LNCaP clone FGC (cell line): Measurements from ENCODE around the gene TMEM232.

ENCODE experiments used
- DNase-seq: peaks from one replicate; pipeline ENCODE4 v3.0.0-alpha.2; 2011; ENCODE audit warnings: low read depth
- H3K4me3 ChIP-seq: 2 replicates; pipeline ENCODE4 v1.5.1; 2011; ENCODE audit warnings: mild to moderate bottlenecking, low read depth, low read length, control low read depth
- CTCF ChIP-seq: IDR thresholded peaks from 2 replicates; pipeline ENCODE4 v1.5.1; 2012; ENCODE audit warnings: mild to moderate bottlenecking; ENCODE audit not compliant: control insufficient read depth, insufficient read depth; ENCODE audit errors: extremely low read depth

Gene TMEM232

GRCh38 chr5:110525762-110526161 lies 200.7 kb downstream of the TMEM232 start:
- no peak overlapping the region for H3K4me3 ChIP-seq
- no peak for TF ChIP-seq CTCF
- DNase-seq: no peak

- DNase-seq: no peak
- TF ChIP-seq CTCF: no peak
- H3K4me3 ChIP-seq: no peak overlapping the region
Measured at GRCh38 chr5:110517396-110517795, 209.1 kb downstream of the TMEM232 start.

GRCh38 chr5:110514030-110514429 lies 212.4 kb downstream of the TMEM232 start:
- H3K4me3 ChIP-seq: no peak overlapping the region
- no peak for TF ChIP-seq CTCF
- DNase-seq: no peak

GRCh38 chr5:110512266-110512665 lies 214.2 kb downstream of the TMEM232 start:
- H3K4me3 ChIP-seq: no peak overlapping the region
- TF ChIP-seq CTCF: no peak
- DNase-seq: no peak

GRCh38 chr5:110510146-110510545 lies 216.3 kb downstream of the TMEM232 start:
- no peak for DNase-seq
- no peak for TF ChIP-seq CTCF
- no peak overlapping the region for H3K4me3 ChIP-seq

- no peak overlapping the region for H3K4me3 ChIP-seq
- no peak for TF ChIP-seq CTCF
- no peak for DNase-seq
Measured at GRCh38 chr5:110507972-110508371, 218.5 kb downstream of the TMEM232 start.

GRCh38 chr5:110506378-110506777 lies 220.1 kb downstream of the TMEM232 start:
- no peak for TF ChIP-seq CTCF
- no peak for DNase-seq
- H3K4me3 ChIP-seq: no peak overlapping the region
